Keratinocyte (primary cell): ENCODE data around the gene OR13C2. TPM values are rescaled to one million over a fixed set of nuclear protein-coding genes. Genes with fewer than 3 reads are reported as not detected.

Experiments used
- DNase-seq: peaks from one replicate; pipeline ENCODE4 v3.0.0-alpha.2; 2011; ENCODE audit warnings: low read depth, missing footprints, low spot score
- FAIRE-seq: peaks from 2 replicates; lab custom pipeline; 2011; peaks lifted over from hg19 to GRCh38; lab: Jason Lieb, UNC
- H2AFZ ChIP-seq: 2 replicates; pipeline ENCODE4 v1.6.0; 2012; ENCODE audit warnings: low read length, control low read depth, inconsistent platforms; ENCODE audit not compliant: control insufficient read depth
- H3K27ac ChIP-seq: 2 replicates; pipeline ENCODE4 v1.5.1; 2011; ENCODE audit warnings: low read length; ENCODE audit not compliant: control insufficient read depth, insufficient read depth
- H3K27me3 ChIP-seq: 3 replicates; pipeline ENCODE4 v1.6.0; 2011; ENCODE audit warnings: low read length; ENCODE audit not compliant: control insufficient read depth, insufficient read depth; ENCODE audit errors: extremely low read depth
- H3K36me3 ChIP-seq, 2 experiments: 2 replicates in 1 of 2; 3 replicates in 1 of 2; pipeline ENCODE4 v1.5.1; 2011; ENCODE audit warnings: low read length in 2 of 2, mild to moderate bottlenecking in 1 of 2; ENCODE audit not compliant: control insufficient read depth in 2 of 2, insufficient read depth in 2 of 2; ENCODE audit errors: extremely low read depth in 1 of 2
- H3K4me1 ChIP-seq: 3 replicates; pipeline ENCODE4 v1.5.1; 2011; ENCODE audit warnings: low read length; ENCODE audit not compliant: control insufficient read depth, insufficient read depth; ENCODE audit errors: extremely low read depth
- H3K4me2 ChIP-seq: 3 replicates; pipeline ENCODE4 v1.6.0; 2011; ENCODE audit warnings: low read depth, low read length; ENCODE audit not compliant: control insufficient read depth, insufficient read depth; ENCODE audit errors: extremely low read depth
- H3K4me3 ChIP-seq, 3 experiments: fragments of 200-600 bp in 1 of 3; sonication (generic) in 1 of 3; 2 replicates in 2 of 3; 3 replicates in 1 of 3; pipeline ENCODE4 v1.5.1; 2011 to 2016; ENCODE audit warnings: low read length in 3 of 3, mild to moderate bottlenecking in 3 of 3, control low read depth in 2 of 3, inconsistent platforms in 1 of 3, low read depth in 1 of 3, mixed read lengths in 1 of 3, mixed run types in 1 of 3, moderate library complexity in 1 of 3; ENCODE audit not compliant: control insufficient read depth in 2 of 3, insufficient read depth in 2 of 3; ENCODE audit errors: extremely low read depth in 1 of 3
- H3K79me2 ChIP-seq: 2 replicates; pipeline ENCODE4 v1.6.0; 2012; ENCODE audit warnings: low read length; ENCODE audit not compliant: control insufficient read depth, insufficient read depth
- H3K9ac ChIP-seq: 3 replicates; pipeline ENCODE4 v1.6.0; 2011; ENCODE audit warnings: low read length; ENCODE audit not compliant: control insufficient read depth, insufficient read depth; ENCODE audit errors: extremely low read depth
- H3K9me1 ChIP-seq: 3 replicates; pipeline ENCODE4 v1.6.0; 2011; ENCODE audit warnings: low read length; ENCODE audit not compliant: control insufficient read depth, insufficient read depth; ENCODE audit errors: extremely low read depth
- H3K9me3 ChIP-seq: 2 replicates; pipeline ENCODE4 v1.5.1; 2012; ENCODE audit warnings: low read depth, low read length; ENCODE audit not compliant: control insufficient read depth
- H4K20me1 ChIP-seq: 3 replicates; pipeline ENCODE4 v1.6.0; 2011; ENCODE audit warnings: low read length; ENCODE audit not compliant: control insufficient read depth, insufficient read depth; ENCODE audit errors: extremely low read depth
- EZH2 ChIP-seq: IDR thresholded peaks from one replicate; pipeline ENCODE4 v1.6.1; 2012; ENCODE audit warnings: inconsistent platforms, mild to moderate bottlenecking, low read length, moderate library complexity
- dilution Hi-C: fragments of 300-500 bp; cut with MboI; formaldehyde crosslinking; loops from one replicate; pipeline ENCODE4 v1.7.0; 2020; ENCODE audit warnings: low sequenced_read_pairs; ENCODE audit not compliant: extremely low pct_ligation_motif_present
- polyA plus RNA-seq, 5 experiments: library from polyadenylated mRNA; depleted of rRNA in 3 of 5; stranded (reverse) in 3 of 5; stranded (forward) in 1 of 5; unstranded in 1 of 5; fragments of >200 nt; gene quantifications; 1 replicate in 1 of 5; 2 replicates in 3 of 5; 3 replicates in 1 of 5; pipeline versions ENCODE4 v1.2.1 to v1.2.3, GENCODE V29; 2011 to 2012; ENCODE audit warnings: missing spikeins in 2 of 5, low read depth in 1 of 5, low replicate concordance in 1 of 5
- TF ChIP-seq, protein P1 (sequence below), 3 experiments: IDR thresholded peaks in 1 of 3; conservative IDR thresholded peaks in 1 of 3; optimal IDR thresholded peaks in 1 of 3; 2 replicates in 2 of 3; 3 replicates in 1 of 3; pipeline versions ENCODE3 to v1.5.1; 2011; ENCODE audit warnings: low read length in 3 of 3, mild to moderate bottlenecking in 3 of 3, moderate library complexity in 2 of 3, control low read depth in 1 of 3, inconsistent platforms in 1 of 3; ENCODE audit not compliant: insufficient read depth in 2 of 3; ENCODE audit errors: extremely low read depth in 1 of 3

OR13C2 gene
- polyA plus RNA-seq, 1 donor (not counting 4 experiments of a cell fraction or from before 2014, with no cell fraction given): not detected

DNA sequence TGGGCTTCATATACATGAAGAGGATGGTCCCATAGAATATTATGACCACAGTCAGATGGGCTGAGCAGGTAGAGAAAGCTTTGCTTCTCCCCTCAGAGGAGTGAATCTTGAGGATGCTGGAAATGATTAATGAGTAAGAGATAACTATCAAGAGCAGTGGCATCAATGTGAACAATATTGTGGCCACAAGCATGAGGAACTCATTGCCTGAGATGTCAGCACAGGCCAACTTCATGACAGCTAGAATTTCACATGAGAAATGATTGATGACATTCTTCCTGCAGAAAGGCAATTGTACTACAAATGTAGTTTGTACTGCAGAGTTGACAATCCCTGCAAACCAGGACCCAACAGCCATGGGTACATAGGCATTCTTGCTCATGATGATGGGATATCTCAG is 12.0 kb upstream of the OR13C2 start:
- H3K4me3 ChIP-seq: no peak overlapping the region
- no peak overlapping the region for H3K27ac ChIP-seq
- H3K79me2 ChIP-seq: no peaks in the 10 kb centered on the region
- dilution Hi-C loops: no loop called here
- no peak for DNase-seq
- no peaks in the 10 kb centered on the region for H3K36me3 ChIP-seq
- H3K9me1 ChIP-seq: no peaks in the 10 kb centered on the region
- no peaks in the 10 kb centered on the region for H4K20me1 ChIP-seq
- TF ChIP-seq, protein P1, sequence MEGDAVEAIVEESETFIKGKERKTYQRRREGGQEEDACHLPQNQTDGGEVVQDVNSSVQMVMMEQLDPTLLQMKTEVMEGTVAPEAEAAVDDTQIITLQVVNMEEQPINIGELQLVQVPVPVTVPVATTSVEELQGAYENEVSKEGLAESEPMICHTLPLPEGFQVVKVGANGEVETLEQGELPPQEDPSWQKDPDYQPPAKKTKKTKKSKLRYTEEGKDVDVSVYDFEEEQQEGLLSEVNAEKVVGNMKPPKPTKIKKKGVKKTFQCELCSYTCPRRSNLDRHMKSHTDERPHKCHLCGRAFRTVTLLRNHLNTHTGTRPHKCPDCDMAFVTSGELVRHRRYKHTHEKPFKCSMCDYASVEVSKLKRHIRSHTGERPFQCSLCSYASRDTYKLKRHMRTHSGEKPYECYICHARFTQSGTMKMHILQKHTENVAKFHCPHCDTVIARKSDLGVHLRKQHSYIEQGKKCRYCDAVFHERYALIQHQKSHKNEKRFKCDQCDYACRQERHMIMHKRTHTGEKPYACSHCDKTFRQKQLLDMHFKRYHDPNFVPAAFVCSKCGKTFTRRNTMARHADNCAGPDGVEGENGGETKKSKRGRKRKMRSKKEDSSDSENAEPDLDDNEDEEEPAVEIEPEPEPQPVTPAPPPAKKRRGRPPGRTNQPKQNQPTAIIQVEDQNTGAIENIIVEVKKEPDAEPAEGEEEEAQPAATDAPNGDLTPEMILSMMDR (optimal IDR thresholded peaks at IDR 0.05 in 1 of 3, IDR thresholded peaks at IDR 0.05 in 1 of 3, conservative IDR thresholded peaks at IDR 0.05 in 1 of 3; ENCODE audit: extremely low read depth in 1 of 3, insufficient read depth in 2 of 3, low read length in 3 of 3): no peak
- no peak for TF ChIP-seq EZH2
- no peaks in the 10 kb centered on the region for H3K27me3 ChIP-seq
- H3K9me3 ChIP-seq: no peaks in the 10 kb centered on the region
- no peak for FAIRE-seq
- no peaks in the 10 kb centered on the region for H3K4me1 ChIP-seq
- H3K4me2 ChIP-seq: no peak overlapping the region
- H3K9ac ChIP-seq: no peak overlapping the region
- H2AFZ ChIP-seq: no peak overlapping the region

DNA sequence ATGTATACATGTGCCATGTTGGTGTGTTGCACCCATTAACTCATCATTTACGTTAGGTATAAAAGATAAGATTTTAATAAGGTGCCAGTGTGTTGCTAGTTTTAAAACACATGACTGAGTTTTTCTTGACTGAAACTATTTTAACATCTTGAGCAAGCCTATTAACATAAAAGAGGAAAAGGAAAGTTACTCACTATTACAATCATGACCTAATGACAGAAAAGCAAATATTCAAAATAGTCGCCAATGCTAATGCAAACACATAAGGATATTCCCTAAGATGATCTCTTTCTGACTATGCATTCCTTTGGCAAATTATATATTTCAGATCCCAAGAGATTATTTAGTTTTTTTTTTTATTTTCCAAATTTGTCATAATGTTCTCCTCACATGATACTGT is 5.8 kb upstream of the OR13C2 start:
- H3K36me3 ChIP-seq: no peaks in the 10 kb centered on the region
- H3K27me3 ChIP-seq: no peaks in the 10 kb centered on the region
- no peaks in the 10 kb centered on the region for H3K9me1 ChIP-seq
- H4K20me1 ChIP-seq: no peaks in the 10 kb centered on the region
- no peak overlapping the region for H3K4me3 ChIP-seq
- H3K9me3 ChIP-seq: no peaks in the 10 kb centered on the region
- H3K79me2 ChIP-seq: no peaks in the 10 kb centered on the region
- no peak for TF ChIP-seq EZH2
- TF ChIP-seq, protein P1 (optimal IDR thresholded peaks at IDR 0.05 in 1 of 3, IDR thresholded peaks at IDR 0.05 in 1 of 3, conservative IDR thresholded peaks at IDR 0.05 in 1 of 3; ENCODE audit: extremely low read depth in 1 of 3, insufficient read depth in 2 of 3, low read length in 3 of 3): no peak
- H3K27ac ChIP-seq: no peak overlapping the region
- dilution Hi-C loops: no loop called here
- no peaks in the 10 kb centered on the region for H3K4me1 ChIP-seq
- FAIRE-seq: no peak
- no peak overlapping the region for H3K4me2 ChIP-seq
- no peak for DNase-seq
- no peak overlapping the region for H2AFZ ChIP-seq
- H3K9ac ChIP-seq: no peak overlapping the region
